ENCODE measurements around the gene RHBG.

The RHBG gene

GRCh38 chr1:156407760-156408159, 38.7 kb downstream of the RHBG start:
- no peak for DNase-seq (ENCODE audit: low read depth)

GRCh38 chr1:156409439-156409838, 40.4 kb downstream of the RHBG start:
- no peak for DNase-seq (ENCODE audit: low read depth)

DNA sequence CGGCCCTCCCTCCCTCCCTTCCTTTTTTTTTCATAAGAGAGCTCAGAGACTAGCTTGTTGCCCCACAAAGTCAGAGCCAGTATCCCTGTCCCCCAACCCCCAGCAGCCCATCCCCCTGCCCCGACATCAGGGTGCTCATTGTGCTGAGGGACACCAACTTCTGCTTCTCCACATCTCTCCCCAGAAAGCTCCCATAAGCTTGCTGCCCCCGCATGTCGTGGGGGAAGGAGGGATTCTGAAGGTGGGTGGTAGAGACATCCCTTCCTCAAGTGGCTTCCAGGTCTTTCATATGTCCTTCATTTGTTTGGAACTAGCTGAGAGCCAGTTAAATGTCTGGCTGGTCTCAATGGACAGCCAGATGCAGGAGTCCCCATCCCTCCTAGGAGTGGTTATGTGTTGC, 41.2 kb downstream of the RHBG start:
- no peak for DNase-seq (ENCODE audit: low read depth)

GRCh38 chr1:156410740-156411139, 41.7 kb downstream of the RHBG start:
- DNase-seq (ENCODE audit: low read depth) = no peak

DNA sequence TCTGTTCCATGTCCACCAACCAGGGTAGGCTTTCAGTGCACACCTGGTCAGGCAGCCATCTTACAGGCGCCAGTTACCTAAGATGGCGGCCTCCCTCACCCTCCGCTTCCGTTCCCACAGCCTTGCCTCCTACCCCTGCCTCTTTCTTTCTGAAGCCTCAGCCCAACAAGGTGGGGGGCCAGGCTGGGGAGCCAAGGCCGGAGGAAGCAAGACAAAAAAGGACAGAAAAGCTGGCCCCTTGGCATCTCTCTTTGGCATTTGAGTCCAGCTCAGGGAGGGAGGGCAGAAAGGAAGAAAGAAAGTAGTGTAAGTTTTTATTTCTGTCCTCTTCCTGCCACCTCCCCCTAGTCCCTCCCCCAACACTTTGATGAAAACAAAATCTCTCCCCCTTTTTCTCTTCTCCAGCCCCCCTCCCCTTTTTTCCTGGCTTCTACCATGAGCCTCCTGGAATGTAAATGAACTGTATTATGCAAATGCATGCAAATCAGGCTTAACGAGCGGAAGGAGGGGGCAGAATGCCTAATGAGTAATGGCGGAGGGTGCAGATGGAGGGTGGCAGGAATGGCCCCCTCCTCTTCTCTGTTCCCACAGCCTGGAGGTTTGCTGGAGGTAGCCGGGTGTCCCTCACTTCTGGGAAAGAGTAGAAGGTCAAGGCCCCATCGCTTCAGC, 43.8 kb downstream of the RHBG start:
- no peak for DNase-seq (ENCODE audit: low read depth)

DNA sequence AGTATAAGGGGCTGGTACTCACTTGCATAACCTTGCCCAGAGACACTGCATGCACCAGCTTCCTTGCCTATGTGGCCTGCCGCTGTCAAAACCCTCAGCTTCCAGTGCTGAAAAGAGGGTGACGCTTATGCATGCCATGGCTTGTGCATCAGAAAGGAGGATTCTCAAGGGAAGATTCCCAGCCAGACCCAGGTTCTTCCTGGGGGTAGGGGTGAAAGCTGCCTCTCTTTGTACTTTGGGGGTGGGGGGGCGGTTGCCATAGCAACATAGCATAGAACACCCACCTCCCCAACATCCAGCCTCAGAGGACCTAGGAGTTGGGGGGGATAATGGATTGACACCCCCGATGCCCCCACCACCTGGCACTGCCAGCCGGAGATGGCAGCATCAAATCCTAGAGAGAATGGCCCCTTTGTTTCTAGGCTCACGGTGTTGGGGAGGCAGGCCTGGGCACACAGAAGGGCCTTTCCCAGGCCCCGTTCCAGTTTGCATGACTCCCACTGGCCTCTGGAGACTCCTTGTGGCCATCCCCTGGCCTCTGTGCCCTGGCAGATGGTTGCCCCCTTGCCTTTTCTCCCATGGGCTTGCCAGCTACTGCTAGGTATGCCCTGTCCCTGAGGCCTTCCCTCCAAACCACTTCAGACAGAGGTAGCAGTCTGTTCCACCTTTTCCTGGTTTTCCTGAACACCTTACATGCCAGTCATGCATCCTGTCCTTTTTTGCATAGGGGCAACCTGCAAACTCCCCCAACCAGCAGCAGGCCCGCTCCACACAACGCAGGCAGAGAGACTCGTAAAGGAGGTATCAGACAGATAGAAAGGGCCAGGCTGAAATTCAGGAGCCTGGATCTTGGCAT, 44.6 kb downstream of the RHBG start:
- DNase-seq (ENCODE audit: low read depth) = no peak

GRCh38 chr1:156414461-156415064, 45.6 kb downstream of the RHBG start:
- DNase-seq (ENCODE audit: low read depth) = no peak

GRCh38 chr1:156416993-156417392, 48.0 kb downstream of the RHBG start:
- no peak for DNase-seq (ENCODE audit: low read depth)

DNA sequence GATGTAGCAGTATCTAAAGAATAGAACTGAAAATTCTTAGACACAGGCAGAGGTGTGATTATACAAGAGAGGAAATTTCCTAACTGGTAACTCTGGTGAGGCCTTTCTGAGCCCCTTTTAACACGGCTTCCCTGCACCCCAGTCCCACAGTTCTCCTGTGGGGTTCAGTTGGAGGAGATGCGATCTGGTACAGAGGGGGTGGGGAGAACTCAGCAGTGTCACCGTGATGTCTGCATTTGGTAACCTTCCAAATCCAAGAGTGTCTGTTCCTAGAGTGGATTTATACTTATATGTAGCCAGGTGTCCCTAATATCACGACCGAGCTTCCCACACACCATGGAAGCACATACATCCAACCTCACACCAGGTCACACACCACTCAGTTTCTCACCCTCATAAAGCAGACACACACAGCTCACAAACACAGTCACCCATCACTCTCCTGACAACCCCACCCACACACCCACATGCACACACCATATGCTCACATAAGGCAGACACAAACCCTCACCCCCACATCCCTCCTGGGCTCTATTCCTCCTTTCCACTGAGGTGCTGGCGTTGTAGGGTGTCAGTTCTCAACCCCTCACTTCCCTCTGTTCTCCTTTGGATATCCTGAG, 48.5 kb downstream of the RHBG start:
- DNase-seq (ENCODE audit: low read depth) = no peak

GRCh38 chr1:156418416-156419070, 49.5 kb downstream of the RHBG start:
- no peak for DNase-seq (ENCODE audit: low read depth)

GRCh38 chr1:156419854-156420204, 50.8 kb downstream of the RHBG start:
- DNase-seq (ENCODE audit: low read depth) = no peak

- no peak for DNase-seq (ENCODE audit: low read depth)
Observed at GRCh38 chr1:156420205-156421061, 51.4 kb downstream of the RHBG start.

DNA sequence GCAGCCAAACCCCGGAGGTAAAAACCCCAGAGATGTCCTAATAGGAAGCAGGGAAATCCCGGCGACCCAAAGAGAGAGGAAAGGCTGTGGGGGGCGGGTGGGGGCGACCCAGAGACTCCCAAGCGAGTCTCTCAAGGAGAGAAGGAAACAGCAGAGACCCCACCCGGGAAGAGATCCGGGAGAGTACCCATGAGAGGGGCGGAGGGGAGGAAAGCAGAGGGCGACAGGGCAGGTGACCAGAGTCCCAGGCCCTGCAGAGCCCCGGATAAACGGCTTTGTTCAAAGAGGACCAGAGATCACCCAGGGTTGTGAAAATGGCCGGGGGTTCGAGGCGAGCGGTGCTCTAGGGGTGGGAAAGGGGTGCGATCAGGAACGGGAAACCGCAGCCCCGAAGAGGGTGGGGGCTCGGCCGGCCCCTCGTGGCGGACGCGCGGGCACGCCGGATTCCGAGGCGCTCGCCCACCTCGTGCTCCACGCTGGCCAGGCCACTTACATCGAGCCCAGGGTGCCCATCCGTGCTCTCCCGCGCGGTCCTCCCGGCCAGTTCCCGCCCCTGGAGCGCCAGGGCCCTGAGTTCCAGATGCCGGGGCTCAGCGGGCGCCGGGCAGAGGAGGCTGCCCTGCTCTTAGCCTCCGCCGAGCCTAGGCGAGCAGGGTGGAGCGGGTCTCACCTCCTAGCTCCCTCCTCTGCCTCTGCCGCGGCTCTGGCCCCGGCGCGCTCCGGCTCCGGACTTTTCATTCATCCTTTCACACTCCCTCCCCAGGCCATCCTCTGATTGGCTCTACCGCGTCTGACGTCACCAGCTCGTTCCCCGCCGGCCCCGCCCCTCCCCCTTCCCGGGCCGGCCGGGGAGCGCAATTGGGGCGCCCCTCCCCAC, 52.3 kb downstream of the RHBG start:
- DNase-seq (ENCODE audit: low read depth) = peak; percentile 37

GRCh38 chr1:156421939-156422601, 53.1 kb downstream of the RHBG start:
- DNase-seq (ENCODE audit: low read depth) = no peak

GRCh38 chr1:156422602-156423091, 53.6 kb downstream of the RHBG start:
- no peak for DNase-seq (ENCODE audit: low read depth)

DNA sequence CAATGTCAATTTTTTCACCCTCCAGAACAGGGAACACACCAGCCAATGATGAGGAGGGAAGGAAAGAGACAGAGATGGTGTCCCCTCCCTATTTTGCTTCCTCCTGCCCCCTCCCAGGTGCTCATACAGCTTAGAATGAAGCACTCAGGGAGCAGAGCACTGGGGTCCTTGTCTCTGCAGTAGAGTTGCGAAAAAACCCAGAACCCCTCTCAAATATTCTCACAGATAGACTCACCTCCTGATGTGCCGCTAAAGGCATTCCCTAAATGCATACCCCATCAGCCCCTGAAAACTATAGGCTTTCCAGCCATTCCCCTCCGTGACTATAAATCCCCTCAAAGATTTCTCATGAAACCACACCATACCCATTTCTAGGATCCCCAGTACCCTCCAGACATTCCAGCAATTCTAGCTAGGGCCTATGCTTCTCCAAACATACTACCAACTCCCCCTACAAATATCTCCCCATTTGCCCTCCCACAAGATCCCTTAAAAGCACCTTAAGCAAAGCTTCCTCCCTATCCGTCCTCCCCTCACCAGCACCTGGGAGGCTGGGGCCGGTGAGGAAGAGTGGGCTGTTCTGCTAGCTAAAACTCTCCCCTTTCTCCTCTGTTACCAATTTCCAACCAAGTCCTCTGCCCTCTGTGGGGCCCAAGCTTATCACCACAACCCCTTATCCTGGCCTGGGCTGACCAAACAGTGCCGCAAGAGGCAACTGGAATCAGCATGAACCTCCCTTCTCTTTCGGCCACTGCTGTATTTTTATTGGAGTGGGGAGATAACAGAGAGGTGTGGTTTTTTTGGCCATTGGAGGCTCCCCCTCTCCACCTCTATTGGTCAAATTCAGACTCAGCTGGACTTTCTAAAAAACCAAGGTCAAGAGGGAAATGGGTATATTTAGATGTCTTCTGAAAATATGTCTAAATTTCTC, 54.7 kb downstream of the RHBG start:
- no peak for DNase-seq (ENCODE audit: low read depth)

DNA sequence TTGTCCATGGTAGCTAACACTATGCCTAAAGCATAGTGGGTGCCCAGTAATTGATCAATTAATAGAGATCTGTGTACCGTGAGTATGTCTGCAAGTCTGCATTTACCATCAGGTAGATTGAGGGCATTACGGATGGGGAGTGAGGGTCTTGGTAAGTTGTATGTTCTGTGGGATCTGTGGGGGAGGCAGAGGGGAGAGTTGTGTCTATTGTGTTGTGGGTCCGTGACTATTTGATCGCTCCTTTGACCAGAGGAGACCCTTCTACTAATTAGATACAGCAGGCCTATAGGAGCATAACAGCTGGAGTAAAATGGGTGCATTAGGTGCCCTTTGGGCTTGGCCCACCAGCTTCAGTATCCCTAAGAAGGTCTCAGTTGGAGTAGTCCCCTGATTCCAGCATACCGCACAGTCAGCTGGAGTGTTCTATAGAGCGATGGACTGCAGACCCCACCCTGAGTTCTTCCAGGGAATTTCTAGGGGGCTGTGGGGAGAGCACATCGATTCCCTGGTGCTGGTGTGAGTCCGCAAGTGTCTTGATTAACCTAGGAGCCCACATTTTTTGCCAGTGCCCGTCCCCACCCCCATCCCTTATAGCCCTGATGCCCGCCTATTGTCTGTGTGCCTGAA, 55.9 kb downstream of the RHBG start:
- DNase-seq (ENCODE audit: low read depth) = no peak

GRCh38 chr1:156425943-156426342, 56.9 kb downstream of the RHBG start:
- no peak for DNase-seq (ENCODE audit: low read depth)

Data from T follicular helper cell (primary cell).